DND-41 (cell line): Measurements from ENCODE around the gene SDC4.

ENCODE experiments used
- ATAC-seq: fragments of 200-7000 bp; cut with Tn5 transposase; 3 replicates; pipeline ENCODE4 v1.9.1; 2021; ENCODE audit warnings: low read depth; ENCODE audit not compliant: insufficient read depth
- DNase-seq: peaks from one replicate; pipeline ENCODE4 v3.0.0-alpha.2; 2020
- H2AFZ ChIP-seq: 2 replicates; pipeline ENCODE4 v1.6.0; 2012; ENCODE audit warnings: low read depth, low read length
- H3K27ac ChIP-seq: 2 replicates; pipeline ENCODE4 v1.5.1; 2012; ENCODE audit warnings: low read length, inconsistent platforms
- H3K27me3 ChIP-seq: fragments of 200-600 bp; sonication (generic); 2 replicates; pipeline ENCODE4 v1.6.0; 2012; ENCODE audit warnings: low read length, mild to moderate bottlenecking, inconsistent platforms; ENCODE audit not compliant: insufficient read depth, poor library complexity
- H3K36me3 ChIP-seq: 2 replicates; pipeline ENCODE4 v1.5.1; 2012; ENCODE audit warnings: low read length, inconsistent platforms; ENCODE audit not compliant: insufficient read depth
- H3K4me1 ChIP-seq: 2 replicates; pipeline ENCODE4 v1.5.1; 2012; ENCODE audit warnings: mild to moderate bottlenecking, low read length; ENCODE audit not compliant: insufficient read depth
- H3K4me2 ChIP-seq: 2 replicates; pipeline ENCODE4 v1.6.0; 2012; ENCODE audit warnings: mild to moderate bottlenecking, moderate library complexity, low read length, inconsistent platforms; ENCODE audit not compliant: insufficient read depth
- H3K4me3 ChIP-seq, 2 experiments: fragments of 200-600 bp in 1 of 2; shearing (Covaris generic) in 1 of 2; 2 replicates each; pipeline ENCODE4 v1.5.1; 2012 to 2016; ENCODE audit warnings: inconsistent platforms in 2 of 2, low read length in 2 of 2, mild to moderate bottlenecking in 2 of 2, low read depth in 1 of 2, moderate library complexity in 1 of 2
- H3K79me2 ChIP-seq: 2 replicates; pipeline ENCODE4 v1.6.0; 2012; ENCODE audit warnings: low read length, inconsistent platforms; ENCODE audit not compliant: insufficient read depth
- H3K9ac ChIP-seq: 2 replicates; pipeline ENCODE4 v1.6.0; 2012; ENCODE audit warnings: low read depth, mild to moderate bottlenecking, inconsistent platforms, low read length, moderate library complexity
- H3K9me3 ChIP-seq: 2 replicates; pipeline ENCODE4 v1.5.1; 2012; ENCODE audit warnings: low read length, moderate library complexity, mild to moderate bottlenecking, inconsistent platforms; ENCODE audit not compliant: insufficient read depth, severe bottlenecking
- H4K20me1 ChIP-seq: 2 replicates; pipeline ENCODE4 v1.6.0; 2012; ENCODE audit warnings: low read length; ENCODE audit not compliant: insufficient read depth
- EZH2 ChIP-seq: IDR thresholded peaks from 3 replicates; pipeline ENCODE4 v1.6.1; 2012; ENCODE audit warnings: borderline replicate concordance, low read depth, mild to moderate bottlenecking, moderate library complexity, low read length, inconsistent platforms; ENCODE audit not compliant: severe bottlenecking
- TF ChIP-seq, protein P1 (sequence below): IDR thresholded peaks from 2 replicates; pipeline ENCODE4 v1.5.1; 2012; ENCODE audit warnings: borderline replicate concordance, low read length, moderate library complexity, mild to moderate bottlenecking; ENCODE audit not compliant: poor library complexity, severe bottlenecking; ENCODE audit errors: extremely low read depth

The SDC4 gene

GRCh38 chr20:45312241-45312640 lies 36.0 kb downstream of the SDC4 start:
- H3K4me1 ChIP-seq: no peaks in the 10 kb centered on the region
- H3K79me2 ChIP-seq: no peaks in the 10 kb centered on the region
- DNase-seq (no peak), ATAC-seq (no peak)
- no peaks in the 10 kb centered on the region for H3K36me3 ChIP-seq
- H3K9me3 ChIP-seq: no peaks in the 10 kb centered on the region
- H4K20me1 ChIP-seq: no peaks in the 10 kb centered on the region
- TF ChIP-seq EZH2: no peak
- no peak overlapping the region for H3K27ac ChIP-seq
- H3K27me3 ChIP-seq: no peaks in the 10 kb centered on the region
- H2AFZ ChIP-seq: no peak overlapping the region
- H3K4me2 ChIP-seq: no peak overlapping the region
- H3K9ac ChIP-seq: no peak overlapping the region
- no peak overlapping the region for H3K4me3 ChIP-seq

- no peak overlapping the region for H3K4me3 ChIP-seq
- no peaks in the 10 kb centered on the region for H4K20me1 ChIP-seq
- no peaks in the 10 kb centered on the region for H3K36me3 ChIP-seq
- no peak overlapping the region for H2AFZ ChIP-seq
- H3K9ac ChIP-seq: no peak overlapping the region
- TF ChIP-seq, protein P1, sequence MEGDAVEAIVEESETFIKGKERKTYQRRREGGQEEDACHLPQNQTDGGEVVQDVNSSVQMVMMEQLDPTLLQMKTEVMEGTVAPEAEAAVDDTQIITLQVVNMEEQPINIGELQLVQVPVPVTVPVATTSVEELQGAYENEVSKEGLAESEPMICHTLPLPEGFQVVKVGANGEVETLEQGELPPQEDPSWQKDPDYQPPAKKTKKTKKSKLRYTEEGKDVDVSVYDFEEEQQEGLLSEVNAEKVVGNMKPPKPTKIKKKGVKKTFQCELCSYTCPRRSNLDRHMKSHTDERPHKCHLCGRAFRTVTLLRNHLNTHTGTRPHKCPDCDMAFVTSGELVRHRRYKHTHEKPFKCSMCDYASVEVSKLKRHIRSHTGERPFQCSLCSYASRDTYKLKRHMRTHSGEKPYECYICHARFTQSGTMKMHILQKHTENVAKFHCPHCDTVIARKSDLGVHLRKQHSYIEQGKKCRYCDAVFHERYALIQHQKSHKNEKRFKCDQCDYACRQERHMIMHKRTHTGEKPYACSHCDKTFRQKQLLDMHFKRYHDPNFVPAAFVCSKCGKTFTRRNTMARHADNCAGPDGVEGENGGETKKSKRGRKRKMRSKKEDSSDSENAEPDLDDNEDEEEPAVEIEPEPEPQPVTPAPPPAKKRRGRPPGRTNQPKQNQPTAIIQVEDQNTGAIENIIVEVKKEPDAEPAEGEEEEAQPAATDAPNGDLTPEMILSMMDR: no peak
- TF ChIP-seq EZH2: no peak
- no peaks in the 10 kb centered on the region for H3K4me1 ChIP-seq
- ATAC-seq: 0 out of 3 replicates have a peak, but pooled peaks have one; percentile 22
- DNase-seq: no peak
- no peaks in the 10 kb centered on the region for H3K9me3 ChIP-seq
- no peaks in the 10 kb centered on the region for H3K79me2 ChIP-seq
- no peaks in the 10 kb centered on the region for H3K27me3 ChIP-seq
- H3K27ac ChIP-seq: no peak overlapping the region
- H3K4me2 ChIP-seq: no peak overlapping the region
Measured at GRCh38 chr20:45311589-45312211, 36.5 kb downstream of the SDC4 start.

DNA sequence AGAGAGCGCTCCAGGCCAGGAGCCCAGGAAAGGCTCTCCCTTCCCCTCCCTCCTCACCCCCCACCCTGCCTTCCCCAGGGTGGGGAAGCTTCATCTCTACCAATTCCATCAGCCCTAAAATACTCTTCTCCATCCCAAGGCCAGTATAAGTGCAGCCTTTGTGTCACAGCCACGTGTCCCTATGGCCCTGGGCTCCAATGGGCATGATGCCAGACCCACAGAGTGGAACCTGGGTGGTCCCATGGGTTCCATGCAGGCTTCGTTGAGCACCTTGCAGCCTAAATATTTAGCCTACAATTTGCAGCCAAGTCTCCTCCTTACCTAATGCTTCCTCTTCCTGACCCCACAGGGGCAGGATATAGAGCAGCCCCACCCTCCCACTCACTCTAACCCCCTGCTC lies 39.1 kb downstream of the SDC4 start:
- Histone ChIP-seq H4K20me1 (no peaks in the 10 kb centered on the region), H3K4me2 (no peak overlapping the region), H3K27ac (no peak overlapping the region), H3K79me2 (no peaks in the 10 kb centered on the region), H3K36me3 (no peaks in the 10 kb centered on the region), H3K4me3 (no peak overlapping the region), H3K4me1 (no peaks in the 10 kb centered on the region), H3K27me3 (no peaks in the 10 kb centered on the region), H3K9me3 (no peaks in the 10 kb centered on the region), H2AFZ (no peak overlapping the region), H3K9ac (no peak overlapping the region)
- DNase-seq (no peak), ATAC-seq (no peak)
- TF ChIP-seq EZH2: no peak
- TF ChIP-seq, protein P1: no peak

- H3K4me3 ChIP-seq: no peak within 1 kb of the TSS
- TF ChIP-seq, protein P1: no peak
- no peak for TF ChIP-seq EZH2
- no peaks in the 10 kb centered on the region for H3K4me1 ChIP-seq
- no peaks in the 10 kb centered on the region for H4K20me1 ChIP-seq
- H3K9ac ChIP-seq: no peak within 1 kb of the TSS
- H2AFZ ChIP-seq: no peak within 1 kb of the TSS
- no peaks in the 10 kb centered on the region for H3K9me3 ChIP-seq
- ATAC-seq (no peak), DNase-seq (no peak)
- H3K36me3 ChIP-seq: no peaks in the 10 kb centered on the region
- H3K27me3 ChIP-seq: no peaks in the 10 kb centered on the region
- H3K4me2 ChIP-seq: no peak within 1 kb of the TSS
- H3K27ac ChIP-seq: no peak within 1 kb of the TSS
- no peaks in the 10 kb centered on the region for H3K79me2 ChIP-seq
Measured at GRCh38 chr20:45308117-45308778, 40.0 kb downstream of the SDC4 start, which contains the start of gene MATN4. Gene MATN4 (minus strand): TSS chr20:45308299. CDS start chr20:45305582, 2,717 bp downstream.
